SK-N-SH (cell line): ENCODE data around the gene SYT5. TPM values are rescaled to one million over a fixed set of nuclear protein-coding genes. Genes with fewer than 3 reads are reported as not detected.

Source experiments
- CTCF ChIA-PET: fragments of 300-600, 350-600 bp; formaldehyde crosslinking; extraction: SDS; loops from one replicate; lab custom pipeline; 2021; lab: Yijun Ruan, JAX
- POLR2A ChIA-PET: fragments of 350-600 bp; sonication (Branson Sonifier 250); formaldehyde crosslinking; extraction: SDS; loops from one replicate; lab custom pipeline; 2020; ENCODE audit warnings: antibody characterized with exemption, inconsistent platforms; lab: Yijun Ruan, JAX
- DNase-seq: peaks from one replicate; pipeline ENCODE4 v3.0.0; 2012
- H2AFZ ChIP-seq: fragments of 200-600 bp; sonication (generic); 2 replicates; pipeline ENCODE4 v1.8.1; 2016; ENCODE audit warnings: antibody characterized with exemption, mild to moderate bottlenecking, low read depth
- H3F3A ChIP-seq: fragments of 200-600 bp; sonication (generic); replicated peaks from 2 replicates; pipeline ENCODE3; 2016; ENCODE audit warnings: antibody characterized with exemption, mild to moderate bottlenecking; ENCODE audit not compliant: insufficient read depth
- H3K27ac ChIP-seq, 2 experiments: fragments of 200-500 bp in 1 of 2; fragments of 200-600 bp in 1 of 2; sonication (Bioruptor generic) in 1 of 2; sonication (generic), shearing (Covaris generic) in 1 of 2; 2 replicates each; pipeline versions ENCODE4 v1.5.1 to v1.6.1; 2014 to 2016; ENCODE audit warnings: low read depth in 2 of 2, inconsistent platforms in 1 of 2, low read length in 1 of 2, mild to moderate bottlenecking in 1 of 2, mixed read lengths in 1 of 2
- H3K27me3 ChIP-seq: fragments of 200-600 bp; sonication (generic), shearing (Covaris generic); 2 replicates; pipeline ENCODE4 v1.6.1; 2016; ENCODE audit warnings: mixed run types; ENCODE audit not compliant: insufficient read depth
- H3K36me3 ChIP-seq, 2 experiments: fragments of 200-500 bp in 1 of 2; fragments of 200-600 bp in 1 of 2; sonication (Bioruptor generic) in 1 of 2; sonication (generic) in 1 of 2; replicated peaks in 1 of 2; 2 replicates each; pipeline versions ENCODE3 to v1.5.1; 2014 to 2016; ENCODE audit warnings: low read length in 1 of 2, mild to moderate bottlenecking in 1 of 2; ENCODE audit not compliant: insufficient read depth in 2 of 2, control insufficient read depth in 1 of 2
- H3K4me1 ChIP-seq, 2 experiments: fragments of 200-500 bp in 1 of 2; fragments of 200-600 bp in 1 of 2; sonication (Bioruptor generic) in 1 of 2; sonication (generic), shearing (Covaris generic) in 1 of 2; 2 replicates each; pipeline versions ENCODE4 v1.5.1 to v1.6.1; 2014 to 2016; ENCODE audit warnings: low read depth in 1 of 2, low read length in 1 of 2, mixed run types in 1 of 2; ENCODE audit not compliant: insufficient read depth in 2 of 2, control insufficient read depth in 1 of 2
- H3K4me2 ChIP-seq: fragments of 200-600 bp; sonication (generic), shearing (Covaris generic); 2 replicates; pipeline ENCODE4 v1.6.1; 2017; ENCODE audit warnings: mixed run types
- H3K4me3 ChIP-seq, 2 experiments: fragments of 200-500 bp in 1 of 2; fragments of 200-600 bp in 1 of 2; sonication (Bioruptor generic) in 1 of 2; sonication (generic), shearing (Covaris generic) in 1 of 2; 2 replicates each; pipeline versions ENCODE4 v1.5.1 to v1.8.1; 2014 to 2016; ENCODE audit warnings: low read depth in 2 of 2, inconsistent platforms in 1 of 2, low read length in 1 of 2, mild to moderate bottlenecking in 1 of 2, mixed read lengths in 1 of 2, moderate library complexity in 1 of 2
- H3K79me2 ChIP-seq: fragments of 200-600 bp; sonication (generic); 2 replicates; pipeline ENCODE4 v1.8.1; 2017; ENCODE audit warnings: mild to moderate bottlenecking; ENCODE audit not compliant: insufficient read depth
- H3K9ac ChIP-seq: fragments of 200-600 bp; sonication (generic); 2 replicates; pipeline ENCODE4 v1.6.1; 2017; ENCODE audit warnings: mixed run types
- H3K9me2 ChIP-seq: fragments of 200-600 bp; sonication (generic); 2 replicates; pipeline ENCODE4 v1.6.1; 2017; ENCODE audit warnings: mixed run types
- H3K9me3 ChIP-seq: fragments of 200-600 bp; sonication (generic); 2 replicates; pipeline ENCODE4 v1.6.1; 2017; ENCODE audit warnings: mixed run types, mild to moderate bottlenecking, moderate library complexity
- H4K20me1 ChIP-seq: fragments of 200-600 bp; sonication (generic); 2 replicates; pipeline ENCODE4 v1.6.1; 2017; ENCODE audit warnings: mild to moderate bottlenecking, mixed run types; ENCODE audit not compliant: insufficient read depth
- CTCF ChIP-seq: fragments of 200-600 bp; sonication (generic); IDR thresholded peaks from 2 replicates; pipeline ENCODE4 v1.6.1; 2017; ENCODE audit warnings: antibody characterized with exemption, mild to moderate bottlenecking, moderate library complexity
- MAX ChIP-seq: IDR thresholded peaks from 2 replicates; pipeline ENCODE4 v1.4.0; 2012; ENCODE audit warnings: low read depth
- RCOR1 ChIP-seq: fragments of 150-350 bp; IDR thresholded peaks from 2 replicates; pipeline ENCODE4 v1.6.1; 2017; ENCODE audit warnings: antibody characterized with exemption, low read length
- REST ChIP-seq: IDR thresholded peaks from 2 replicates; pipeline ENCODE4 v1.6.1; 2012; ENCODE audit warnings: mild to moderate bottlenecking, low read depth, low read length, moderate library complexity
- RXRA ChIP-seq: IDR thresholded peaks from 2 replicates; pipeline ENCODE4 v1.4.0; 2012; ENCODE audit warnings: low read depth, mild to moderate bottlenecking, borderline replicate concordance
- WGBS: methylation state at CpG from one replicate; pipeline ENCODE4 v1.1.6; 2017; ENCODE audit warnings: low lambda C conversion rate; 5-methylcytosine and 5-hydroxymethylcytosine counted together
- polyA plus RNA-seq, 3 experiments: library from polyadenylated mRNA; depleted of rRNA; stranded (reverse); fragments of >200 nt; gene quantifications; 2 replicates each; pipeline ENCODE4 v1.2.3, GENCODE V29; 2012

Gene SYT5
- polyA plus RNA-seq, 1 of the 3 experiments (the other 2 are of a cell fraction), result 0.21 TPM

- Histone ChIP-seq H3K4me1 (no peaks in the 10 kb centered on the region; a peak in 1 of 4 replicates), H2AFZ (no peak overlapping the region), H3K79me2 (no peaks in the 10 kb centered on the region), H4K20me1 (no peaks in the 10 kb centered on the region), H3K36me3 (no peaks in the 10 kb centered on the region), H3K27ac (no peak overlapping the region), H3K27me3 (peaks cover 28% of the 10 kb centered on the region), H3K9ac (no peak overlapping the region), H3F3A (no peaks in the 10 kb centered on the region), H3K9me2 (no peaks in the 10 kb centered on the region), H3K4me2 (no peak overlapping the region), H3K9me3 (no peaks in the 10 kb centered on the region)
- POLR2A ChIA-PET, result no interaction called here
- WGBS, result 9% methylated on average over 9 of the region's 27 CpGs
- TF ChIP-seq RCOR1 (no peak), REST (no peak)
- TF ChIP-seq, all 33 proteins: peak for 0
- H3K4me3 ChIP-seq, result peak overlapping the region; percentile 9 to 24; a peak in 3 of 4 replicates
- peak; percentile 70 for DNase-seq
- CTCF ChIA-PET, result interaction anchor here (0.7 to 9.7 kb wide), 9 partner anchors 10 to 276 kb away, joined by 3 to 116 read pairs (median 3); no protein-coding TSS in a partner anchor
Measured at GRCh38 chr19:55146705-55147273, 33.3 kb downstream of the SYT5 start.

- DNase-seq, result peak; percentile 76
- POLR2A ChIA-PET, result no interaction called here
- no peak overlapping the region for H3K27ac ChIP-seq
- no peaks in the 10 kb centered on the region for H3K79me2 ChIP-seq
- WGBS, result 4% methylated on average over 28 of the region's 41 CpGs
- H3K9me3 ChIP-seq, result no peaks in the 10 kb centered on the region
- no peaks in the 10 kb centered on the region for H3K9me2 ChIP-seq
- H3K27me3 ChIP-seq, result peaks cover 28% of the 10 kb centered on the region
- no peaks in the 10 kb centered on the region for H3K36me3 ChIP-seq
- no peak overlapping the region for H3K4me2 ChIP-seq
- no peak for TF ChIP-seq RXRA
- peak; percentile 75 for TF ChIP-seq MAX
- TF ChIP-seq CTCF, result peak; percentile 54
- peak overlapping the region in 1 of 2 experiments; percentile 24; a peak in 2 of 4 replicates for H3K4me3 ChIP-seq
- no peaks in the 10 kb centered on the region for H3F3A ChIP-seq
- CTCF ChIA-PET, result interaction anchor here (0.7 to 9.7 kb wide), 7 partner anchors 10 to 264 kb away, joined by 3 to 116 read pairs (median 3); no protein-coding TSS in a partner anchor
- no peaks in the 10 kb centered on the region; a peak in 1 of 4 replicates for H3K4me1 ChIP-seq
- H2AFZ ChIP-seq, result no peak overlapping the region
- H3K9ac ChIP-seq, result no peak overlapping the region
- no peaks in the 10 kb centered on the region for H4K20me1 ChIP-seq
Measured at GRCh38 chr19:55146078-55146704, 33.9 kb downstream of the SYT5 start.
